ENCODE results near the gene RBMXL3.

The RBMXL3 gene

DNA sequence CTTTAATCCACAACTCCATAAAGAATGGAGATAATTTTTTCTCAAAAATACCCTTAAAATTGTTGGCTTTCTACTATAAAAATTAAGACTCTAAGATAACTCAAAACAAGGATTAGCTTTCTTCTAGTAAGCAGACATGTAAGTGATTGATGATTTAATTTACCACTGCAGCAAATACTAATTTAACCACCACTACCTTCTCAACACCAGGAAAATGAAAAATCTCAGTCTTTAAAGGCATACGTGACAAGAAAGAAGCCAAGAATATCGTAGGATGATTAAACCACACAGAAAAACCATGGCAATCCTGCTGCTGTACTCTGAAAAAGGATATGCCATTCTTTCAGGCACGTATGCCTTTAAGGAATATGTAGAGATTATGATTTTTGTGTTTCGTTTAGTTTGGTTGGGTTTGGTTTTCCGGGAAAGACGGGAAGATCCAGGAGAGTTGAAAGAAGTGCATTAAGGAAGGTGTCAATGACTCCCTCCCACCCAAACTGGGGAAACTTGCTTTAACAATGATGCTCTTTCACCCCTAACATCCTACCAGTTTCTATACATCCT lies 43.8 kb downstream of the RBMXL3 start:
- no peak for FAIRE-seq
- DNase-seq (ENCODE audit: extremely low spot score, insufficient read length, low read depth): no peak

DNA sequence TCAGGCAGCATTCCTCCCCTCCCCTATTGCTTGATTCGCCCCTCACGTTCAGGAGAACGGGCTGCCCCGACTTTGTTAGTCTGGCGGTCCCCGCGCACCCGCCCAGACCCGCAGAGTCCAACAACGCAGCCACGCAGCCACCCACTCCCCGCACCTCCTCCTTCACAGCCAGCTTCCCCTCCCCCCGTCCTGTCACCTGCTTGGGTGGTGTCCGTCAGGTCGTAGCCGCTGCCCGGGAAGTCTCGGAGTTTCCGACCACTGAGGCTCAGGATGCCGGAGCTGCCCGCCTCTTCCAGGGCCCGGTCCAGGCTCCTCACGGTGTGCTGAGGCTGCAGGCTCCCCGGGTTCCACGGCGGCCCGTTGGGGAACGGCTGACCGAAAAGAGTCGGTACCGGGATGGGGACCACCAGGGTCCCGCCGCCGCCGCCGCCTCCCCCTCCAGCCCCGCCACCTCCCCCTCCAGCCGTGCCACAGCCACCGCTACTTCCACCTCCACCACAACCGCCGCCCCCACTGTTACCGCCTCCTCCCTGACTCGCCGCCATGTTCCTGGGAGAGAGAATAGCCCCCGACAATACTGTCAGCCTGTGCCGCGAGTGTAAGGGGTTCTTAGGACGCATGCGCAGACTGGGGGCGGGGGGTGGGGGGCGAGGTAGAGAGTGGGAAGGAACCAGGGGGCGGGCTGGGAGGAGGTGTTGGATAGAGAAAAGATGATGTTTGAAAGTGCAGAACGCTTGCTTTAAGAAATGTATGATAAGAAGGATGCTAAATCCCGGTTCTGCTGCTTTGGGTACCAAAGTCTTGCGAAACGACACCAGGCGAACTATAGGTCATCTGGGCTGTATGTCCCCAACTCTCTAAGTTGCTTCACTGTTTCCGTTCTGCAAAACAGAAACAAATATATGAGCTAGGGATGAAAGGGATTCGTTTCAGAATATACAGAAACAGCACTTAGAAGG lies 44.6 kb downstream of the RBMXL3 start, which contains the start of gene LRCH2:
TSS of gene LRCH2 (minus strand) at position 600 of the 959 bp plus-strand sequence. CDS start at position 545, 55 bp downstream.
- FAIRE-seq (no peak), DNase-seq (ENCODE audit: extremely low spot score, insufficient read length, low read depth) (no peak)

DNA sequence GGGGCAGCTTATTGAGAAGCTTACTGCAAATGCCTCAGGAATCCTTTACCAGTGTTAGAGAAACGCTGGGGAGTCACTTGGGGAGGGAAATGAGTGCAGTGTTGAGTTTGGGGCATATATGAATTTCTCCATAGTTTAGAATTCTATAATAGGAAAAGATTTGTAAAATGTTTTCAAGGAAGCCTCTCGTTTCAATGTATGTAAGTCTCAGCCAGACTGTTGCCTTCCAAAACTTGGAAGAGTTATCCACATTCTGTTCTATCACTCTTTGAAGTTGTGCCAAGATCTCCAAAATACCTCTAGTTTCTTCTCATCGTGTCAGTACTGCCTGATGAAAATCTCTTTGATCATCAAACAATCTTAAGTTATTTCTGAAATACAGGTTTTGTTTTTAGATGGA lies 45.3 kb downstream of the RBMXL3 start:
- FAIRE-seq (no peak), DNase-seq (ENCODE audit: extremely low spot score, insufficient read length, low read depth) (no peak)

DNA sequence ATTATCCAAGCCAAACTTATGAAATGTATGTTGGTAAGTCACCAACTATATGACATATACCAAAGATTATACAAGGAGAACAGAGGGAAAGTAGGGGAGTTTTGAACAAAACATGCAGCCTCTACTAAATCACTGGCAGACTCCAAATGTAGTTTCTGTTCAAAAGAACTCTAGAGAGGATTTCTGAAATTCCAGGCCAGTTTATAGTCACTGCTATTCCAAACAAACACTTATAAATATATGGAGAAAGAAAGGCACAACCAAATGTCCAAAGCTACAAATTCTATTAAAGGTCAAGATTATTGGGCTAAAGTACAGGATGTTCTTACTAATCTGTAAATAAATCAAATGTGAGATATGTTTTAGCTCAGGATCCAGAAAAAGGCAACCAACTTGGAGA lies 47.4 kb downstream of the RBMXL3 start:
- no peak for DNase-seq (ENCODE audit: extremely low spot score, insufficient read length, low read depth)
- FAIRE-seq: no peak

DNA sequence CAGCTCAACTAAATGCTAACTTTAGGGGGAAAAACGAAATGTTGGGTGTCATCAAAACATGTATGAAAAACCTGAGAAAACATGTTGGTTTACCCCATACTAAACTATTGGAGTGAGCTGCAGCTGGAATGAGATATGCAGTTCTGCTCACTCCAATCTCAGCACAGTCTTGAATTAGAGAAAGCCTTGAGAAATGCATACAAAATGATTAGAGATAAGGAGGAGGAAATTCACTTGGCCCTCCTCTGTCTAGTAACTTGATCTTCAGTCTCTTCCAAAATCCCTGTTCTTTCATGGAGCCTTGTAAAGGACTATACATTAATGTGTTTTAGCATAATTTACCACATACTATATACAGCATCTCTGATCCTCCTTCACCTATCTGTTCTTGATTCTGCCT lies 47.8 kb downstream of the RBMXL3 start:
- no peak for FAIRE-seq
- no peak for DNase-seq (ENCODE audit: extremely low spot score, insufficient read length, low read depth)
